ENCODE data around the gene CCND2. TPM values are rescaled to one million over a fixed set of nuclear protein-coding genes. Genes with fewer than 3 reads are reported as not detected.
A peak's percentile ranks its signal among the peaks of the same experiment; 100 is the strongest.

CCND2 gene
- polyA plus RNA-seq, 1 donor from 2014 or later = 11.7 TPM

DNA sequence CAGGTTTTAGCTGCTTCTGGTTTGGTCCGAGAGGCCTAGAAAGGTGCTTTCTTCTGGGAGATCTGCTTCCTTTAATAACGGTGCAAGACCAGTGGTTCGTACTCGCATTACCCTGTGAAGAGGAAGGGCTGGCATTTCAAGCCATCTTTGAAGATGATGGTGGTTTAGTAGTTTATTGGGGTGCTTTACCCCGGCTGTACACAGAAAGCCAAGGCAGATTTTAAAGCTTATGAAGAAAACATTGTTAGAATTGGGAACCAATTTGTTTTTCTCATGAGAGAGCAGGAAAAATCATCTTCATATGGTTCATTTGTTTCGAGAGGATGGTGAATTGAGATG is 3.6 kb downstream of the CCND2 start:
- no peaks in the 10 kb centered on the region for H3K27me3 Mint-ChIP-seq
- peaks cover 12 to 19% (median 16%) of the 10 kb centered on the region in 3 donors for H3K4me1 Mint-ChIP-seq
- H3K36me3 Mint-ChIP-seq = peaks cover 2% of the 10 kb centered on the region

DNA sequence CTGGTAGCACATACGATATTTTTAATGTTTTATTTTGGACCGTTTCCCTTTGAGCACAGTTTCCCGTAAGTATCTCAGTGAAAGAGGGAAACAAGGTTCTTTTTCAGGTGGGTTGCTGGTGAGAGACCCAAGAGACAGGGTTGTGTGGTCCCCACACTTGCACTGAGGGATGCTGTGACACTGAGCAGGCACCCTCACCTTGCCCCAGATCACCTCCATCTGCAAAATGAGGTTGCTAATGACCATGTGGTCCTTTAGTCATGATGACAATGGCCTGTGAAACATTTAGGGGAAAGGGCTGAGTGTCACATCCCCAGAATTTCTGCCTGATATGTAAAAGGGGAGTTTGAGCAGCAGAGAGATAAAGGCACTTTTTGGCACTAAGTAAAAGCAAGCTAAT is 4.3 kb downstream of the CCND2 start:
- H3K4me1 Mint-ChIP-seq = peaks cover 12 to 19% (median 14%) of the 10 kb centered on the region in 3 donors
- peak overlapping the region in 2 of 4 donors; percentile 17 to 23 for H3K4me3 Mint-ChIP-seq
- peak overlapping the region in 1 of 3 donors; percentile 23 for H3K27ac Mint-ChIP-seq
- no peaks in the 10 kb centered on the region for H3K9me3 Mint-ChIP-seq
- peaks cover 2% of the 10 kb centered on the region for H3K36me3 Mint-ChIP-seq
- no peaks in the 10 kb centered on the region for H3K27me3 Mint-ChIP-seq

More for the DNA sequence above, 3.6 kb downstream of the CCND2 start:
- Mint-ChIP-seq H3K9me3 (no peaks in the 10 kb centered on the region), H3K27ac (peak overlapping the region; percentile 46 to 90 (median 55)), H3K4me3 (peak overlapping the region in 3 of 4 donors; percentile 38 to 100 (median 93))

DNA sequence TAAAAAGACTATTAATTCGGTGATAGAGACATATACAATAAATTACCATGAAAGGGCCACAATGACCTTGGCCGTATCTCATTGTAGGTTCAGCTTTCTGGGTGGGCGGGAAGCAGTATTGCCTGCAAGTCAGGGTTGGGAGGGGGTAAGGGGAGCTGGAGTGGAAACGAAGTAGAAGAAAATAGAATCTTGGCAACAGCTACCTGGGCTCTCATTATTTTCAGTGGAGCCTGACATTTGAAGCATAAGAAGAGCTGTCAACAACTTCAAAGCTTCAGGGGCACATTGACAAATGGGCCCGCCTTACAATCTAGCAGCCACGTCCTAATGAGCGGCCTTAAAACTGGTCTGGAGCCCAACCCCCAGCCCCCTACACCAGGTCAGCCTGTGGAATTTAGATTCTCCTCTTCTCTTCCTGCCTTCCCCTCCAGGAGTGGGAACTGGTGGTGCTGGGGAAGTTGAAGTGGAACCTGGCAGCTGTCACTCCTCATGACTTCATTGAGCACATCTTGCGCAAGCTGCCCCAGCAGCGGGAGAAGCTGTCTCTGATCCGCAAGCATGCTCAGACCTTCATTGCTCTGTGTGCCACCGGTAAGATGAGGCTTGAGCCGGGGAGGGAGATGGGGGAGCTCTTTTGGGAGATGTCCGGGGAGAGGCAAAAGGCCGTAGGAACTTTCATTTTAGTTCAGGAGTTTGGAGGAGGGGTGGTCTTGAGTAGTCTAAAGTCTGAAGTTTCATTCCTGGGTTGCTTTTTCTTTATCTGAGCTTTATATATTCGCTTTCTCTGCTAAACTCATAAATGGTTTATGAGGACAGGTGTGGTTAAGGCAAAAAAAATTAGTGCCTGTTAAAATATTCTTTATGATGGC is 5.0 kb downstream of the CCND2 start:
- no peaks in the 10 kb centered on the region for H3K9me3 Mint-ChIP-seq
- peaks cover 7 to 15% (median 10%) of the 10 kb centered on the region in 3 donors for H3K4me1 Mint-ChIP-seq
- H3K27me3 Mint-ChIP-seq = no peaks in the 10 kb centered on the region
- peak overlapping the region in 1 of 4 donors; percentile 54 for H3K4me3 Mint-ChIP-seq
- H3K27ac Mint-ChIP-seq = peak overlapping the region in 2 of 3 donors; percentile 23 to 32
- peaks cover 2% of the 10 kb centered on the region for H3K36me3 Mint-ChIP-seq

DNA sequence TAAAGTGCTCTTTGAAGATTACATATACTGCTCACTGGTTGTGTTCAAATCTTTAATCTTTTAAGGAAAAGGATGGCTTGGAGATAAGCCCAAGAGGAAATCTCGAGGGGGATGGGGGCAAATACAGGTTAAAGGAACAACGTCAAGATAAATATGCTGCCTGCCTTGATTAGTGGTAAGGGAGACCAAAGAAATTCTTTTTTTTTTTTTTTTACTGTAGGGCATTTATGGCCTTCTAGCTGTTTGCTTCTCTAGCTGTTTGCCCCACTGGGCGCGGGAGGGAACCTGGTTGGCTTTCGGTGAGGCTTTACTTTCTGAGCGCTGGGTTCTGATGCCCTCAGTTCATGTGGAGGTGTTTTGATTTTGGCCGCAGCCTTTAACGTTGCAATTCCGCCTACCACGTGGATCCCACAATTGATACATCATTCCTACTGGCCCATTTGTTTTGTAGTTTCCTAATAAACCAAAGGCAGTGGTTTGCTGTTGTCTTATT is 5.7 kb downstream of the CCND2 start:
- H3K27ac Mint-ChIP-seq = peak overlapping the region in 1 of 3 donors; percentile 43
- peaks cover 7 to 20% (median 10%) of the 10 kb centered on the region in 3 donors for H3K4me1 Mint-ChIP-seq
- no peaks in the 10 kb centered on the region for H3K9me3 Mint-ChIP-seq
- H3K4me3 Mint-ChIP-seq = peak overlapping the region in 1 of 4 donors; percentile 54
- peaks cover 2% of the 10 kb centered on the region for H3K36me3 Mint-ChIP-seq
- H3K27me3 Mint-ChIP-seq = no peaks in the 10 kb centered on the region

DNA sequence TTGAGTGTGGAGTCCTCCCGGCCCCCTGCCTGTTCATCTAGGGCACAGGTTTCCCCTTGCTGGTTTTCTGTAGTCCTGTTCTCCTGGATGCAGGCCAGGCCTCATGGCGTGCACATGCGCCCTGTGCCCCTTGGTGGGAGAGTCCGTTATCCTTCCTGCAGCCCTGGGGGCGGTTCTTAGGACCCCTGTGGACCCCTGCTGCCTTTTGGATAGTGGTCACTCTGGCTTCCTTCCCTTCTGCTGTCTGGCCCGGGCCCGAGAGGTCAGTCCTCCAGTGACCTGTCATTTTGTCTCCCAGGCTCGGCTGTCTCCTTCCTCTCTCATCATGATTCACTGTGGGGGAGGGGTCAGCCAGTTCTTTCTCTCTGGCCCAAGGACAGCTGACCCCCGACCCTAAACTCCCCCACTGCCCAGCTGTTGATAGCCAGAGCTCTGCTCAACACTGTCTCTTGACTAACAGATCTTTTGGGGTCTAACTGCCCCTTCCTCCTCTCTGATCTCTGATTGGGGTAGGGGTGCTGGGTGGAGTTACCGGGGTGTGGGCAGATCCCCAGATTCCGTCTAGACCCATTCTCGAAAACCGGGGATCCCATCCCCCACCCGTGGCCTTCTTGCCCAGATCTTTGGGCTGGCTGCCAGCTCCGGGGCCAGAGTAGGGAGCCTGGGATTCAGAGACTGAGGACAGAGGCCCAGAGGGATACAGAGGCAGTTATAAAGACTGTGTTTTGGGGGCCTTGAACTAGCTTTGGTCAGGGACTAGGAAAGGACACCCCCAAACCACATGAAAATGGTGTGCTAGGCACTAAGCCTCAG is 7.0 kb downstream of the CCND2 start:
- H3K4me3 Mint-ChIP-seq = no peak overlapping the region
- peak overlapping the region in 1 of 3 donors; percentile 46 for H3K27ac Mint-ChIP-seq
- H3K36me3 Mint-ChIP-seq = peaks cover 2% of the 10 kb centered on the region
- peaks cover 7 to 24% (median 12%) of the 10 kb centered on the region in 3 donors for H3K4me1 Mint-ChIP-seq
- H3K27me3 Mint-ChIP-seq = no peaks in the 10 kb centered on the region
- no peaks in the 10 kb centered on the region for H3K9me3 Mint-ChIP-seq

DNA sequence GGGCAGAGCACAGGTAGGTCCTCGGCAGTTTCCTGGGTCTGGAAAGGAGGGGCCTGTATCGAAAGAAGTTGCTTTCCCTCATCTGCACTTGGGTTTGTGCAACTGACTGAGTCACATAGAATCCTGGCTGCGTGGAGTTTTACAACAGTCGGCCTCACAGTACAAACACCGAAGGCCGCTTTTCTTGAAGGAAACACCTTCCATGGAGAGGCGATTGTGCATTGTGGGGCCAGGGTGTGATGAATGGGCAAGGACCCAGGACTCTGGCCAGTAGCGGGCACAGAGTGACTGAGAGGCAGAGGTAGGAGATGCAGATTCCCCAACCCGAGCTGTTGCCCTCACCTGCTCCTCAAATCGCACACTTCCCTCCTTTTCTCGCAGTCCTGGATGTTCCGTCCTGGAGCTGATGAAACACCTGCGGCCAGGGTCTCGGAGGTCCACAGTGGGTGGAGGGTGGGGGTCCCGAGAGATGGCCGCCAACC is 7.7 kb downstream of the CCND2 start:
- H3K9me3 Mint-ChIP-seq = no peaks in the 10 kb centered on the region
- H3K27me3 Mint-ChIP-seq = no peaks in the 10 kb centered on the region
- H3K4me1 Mint-ChIP-seq = peaks cover 11 to 26% (median 17%) of the 10 kb centered on the region in 3 donors
- H3K4me3 Mint-ChIP-seq = peak overlapping the region in 1 of 4 donors; percentile 37
- peaks cover 2% of the 10 kb centered on the region for H3K36me3 Mint-ChIP-seq
- peak overlapping the region in 1 of 3 donors; percentile 39 for H3K27ac Mint-ChIP-seq

DNA sequence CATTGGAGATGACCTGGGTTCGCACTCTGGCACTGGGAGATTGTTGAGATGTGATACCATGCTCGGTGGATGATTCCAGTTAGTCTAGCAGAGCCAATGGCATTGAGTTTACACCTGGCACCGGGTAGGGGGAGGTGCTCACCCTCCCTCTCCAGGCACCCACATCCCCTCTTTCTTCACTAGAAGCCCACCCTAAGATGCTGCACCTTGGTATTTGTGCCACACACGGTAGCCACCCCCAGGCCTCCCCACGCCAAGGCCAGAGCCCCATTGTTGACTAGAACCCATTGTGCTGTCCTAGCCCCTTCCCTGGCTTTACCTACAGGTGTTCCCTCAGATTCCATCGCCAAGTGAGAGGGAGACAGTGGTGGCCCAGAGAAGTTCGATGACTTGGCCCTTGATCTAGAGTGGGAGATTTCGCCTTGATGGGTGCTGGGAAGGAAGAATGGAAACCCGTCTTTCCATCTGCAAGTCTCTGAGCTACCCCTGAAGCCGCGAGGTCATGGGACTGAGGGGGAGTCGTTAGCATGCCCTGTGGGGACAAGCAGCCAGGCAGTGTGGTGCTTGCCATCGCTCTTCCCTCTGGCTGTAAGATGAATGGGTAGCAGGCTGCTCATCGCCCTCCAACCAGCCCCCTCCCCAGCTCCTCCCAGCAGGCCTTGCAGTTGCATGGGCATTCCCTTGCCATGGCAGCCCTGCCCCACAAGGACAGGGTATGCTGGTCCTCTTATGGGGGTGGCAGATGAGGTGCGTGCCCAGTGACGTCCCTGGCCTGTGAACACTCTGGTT is 8.7 kb downstream of the CCND2 start:
- peaks cover 2% of the 10 kb centered on the region for H3K36me3 Mint-ChIP-seq
- H3K9me3 Mint-ChIP-seq = no peaks in the 10 kb centered on the region
- H3K27me3 Mint-ChIP-seq = no peaks in the 10 kb centered on the region
- no peak overlapping the region for H3K27ac Mint-ChIP-seq
- no peak overlapping the region for H3K4me3 Mint-ChIP-seq
- H3K4me1 Mint-ChIP-seq = peaks cover 6 to 21% (median 9%) of the 10 kb centered on the region in 3 donors

DNA sequence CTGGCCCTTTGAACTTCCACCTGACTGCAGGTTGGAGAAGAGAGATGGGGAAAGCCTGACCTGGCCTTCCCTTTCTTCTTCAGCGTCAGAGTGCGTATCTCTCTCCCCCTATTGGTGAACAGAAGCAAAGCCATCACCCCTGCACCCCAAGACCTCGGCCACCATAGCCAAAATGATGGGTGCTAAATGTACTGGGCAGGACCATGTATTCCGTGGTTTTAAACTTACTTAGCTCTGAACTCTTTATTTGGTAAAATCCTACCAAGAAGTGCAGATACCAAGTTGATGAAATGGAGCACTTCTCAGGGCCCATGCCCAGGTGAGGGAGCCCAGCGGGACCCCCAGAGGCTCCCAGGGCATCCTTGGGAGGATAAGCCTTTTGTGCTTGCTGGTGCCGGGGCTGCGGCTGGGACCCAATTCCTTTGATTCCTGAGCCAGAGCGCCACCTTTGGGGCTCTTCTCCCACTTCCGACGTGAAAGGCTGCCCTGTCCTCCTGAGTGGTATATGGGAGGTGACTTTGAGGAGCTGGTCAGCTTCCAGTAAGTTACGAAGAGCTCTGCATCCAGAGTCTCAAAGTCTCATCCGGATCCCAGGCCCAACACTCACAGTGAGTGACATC is 9.4 kb downstream of the CCND2 start:
- Mint-ChIP-seq H3K36me3 (no peaks in the 10 kb centered on the region), H3K9me3 (no peaks in the 10 kb centered on the region), H3K27me3 (no peaks in the 10 kb centered on the region), H3K4me3 (no peak overlapping the region), H3K4me1 (peaks cover 6 to 22% (median 10%) of the 10 kb centered on the region in 3 donors), H3K27ac (peak overlapping the region in 2 of 3 donors; percentile 16 to 32)

DNA sequence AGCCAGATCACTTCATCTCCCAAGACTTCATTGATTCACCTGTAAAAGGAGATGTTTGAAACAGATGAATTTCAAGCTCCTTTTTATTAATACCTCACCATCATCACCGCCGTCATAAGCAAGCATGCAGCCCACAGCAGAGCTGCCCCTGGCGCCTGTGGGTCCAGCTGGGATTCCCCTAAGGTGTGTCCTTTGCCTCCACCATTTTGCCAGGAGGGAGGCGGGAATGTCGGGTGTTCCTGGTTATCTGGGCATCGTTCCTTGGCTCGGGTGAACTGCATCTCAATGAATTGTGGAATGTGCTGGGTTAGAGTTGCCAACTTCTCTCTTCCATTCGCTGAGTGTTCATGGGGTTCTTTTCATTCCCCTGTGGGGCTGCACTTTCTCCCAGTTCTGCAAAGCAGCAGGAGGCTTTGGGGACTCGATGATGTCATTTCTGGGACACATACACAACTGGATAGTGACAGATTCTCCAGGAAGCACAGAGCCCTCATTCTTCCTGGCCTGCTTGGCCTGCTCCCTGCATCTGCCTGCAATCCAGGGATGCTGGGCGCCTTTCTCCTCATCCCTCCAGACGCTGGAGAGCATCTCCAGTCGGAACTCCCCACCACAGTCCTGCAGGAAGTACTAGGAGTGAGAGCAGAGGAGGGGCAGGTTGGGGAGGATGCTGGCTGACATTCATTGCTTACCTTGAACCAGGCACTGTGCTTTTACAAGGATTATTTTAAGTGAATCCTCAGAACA is 10.1 kb downstream of the CCND2 start:
- Mint-ChIP-seq H3K27me3 (no peaks in the 10 kb centered on the region), H3K36me3 (no peaks in the 10 kb centered on the region), H3K9me3 (no peaks in the 10 kb centered on the region), H3K27ac (peak overlapping the region in 2 of 3 donors; percentile 16 to 32), H3K4me3 (no peak overlapping the region), H3K4me1 (peaks cover 6 to 26% (median 15%) of the 10 kb centered on the region in 3 donors)

DNA sequence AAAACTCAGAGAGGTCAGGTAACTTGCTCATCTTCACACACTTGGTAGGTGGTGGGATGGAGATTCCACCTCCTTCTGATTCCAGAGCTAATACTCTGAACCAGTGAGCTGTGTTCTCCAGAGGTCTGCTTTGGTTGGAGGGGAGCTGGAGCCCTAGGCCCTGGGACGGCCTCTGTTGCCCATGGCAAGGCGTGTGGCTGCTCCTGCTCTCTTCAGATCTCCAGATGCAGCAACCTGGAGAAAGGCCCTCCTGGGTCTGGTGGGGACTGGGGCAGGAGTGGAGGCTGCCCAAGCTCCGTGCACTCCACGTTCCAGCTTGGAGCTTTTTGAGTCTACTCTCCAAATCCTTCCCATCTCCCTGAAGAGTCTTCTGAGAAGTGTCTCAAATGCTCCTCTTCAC is 10.7 kb downstream of the CCND2 start:
- H3K4me1 Mint-ChIP-seq = peaks cover 6 to 31% (median 18%) of the 10 kb centered on the region in 3 donors

DNA sequence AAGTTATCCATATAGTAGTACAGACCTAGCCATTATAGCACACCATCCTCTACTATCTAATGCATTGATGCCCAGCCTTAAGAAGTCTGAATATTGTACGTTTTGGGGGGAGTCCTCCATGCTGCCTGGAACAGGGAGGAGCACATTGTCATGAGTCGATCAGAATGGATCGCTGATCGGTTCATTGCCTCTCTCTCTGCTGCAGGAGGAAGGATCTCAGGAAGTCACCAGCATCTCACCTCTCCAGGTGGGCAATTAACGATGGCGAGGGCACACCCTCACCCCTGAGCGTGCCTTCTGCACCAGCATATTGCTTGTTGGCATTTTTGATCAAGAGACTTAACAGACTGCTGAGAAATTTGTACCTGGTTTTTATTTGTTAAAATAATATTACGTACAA is 11.5 kb downstream of the CCND2 start:
- Mint-ChIP-seq H3K27me3 (no peaks in the 10 kb centered on the region), H3K36me3 (peaks cover 3% of the 10 kb centered on the region), H3K9me3 (no peaks in the 10 kb centered on the region), H3K27ac (peak overlapping the region in 2 of 3 donors; percentile 14 to 59), H3K4me1 (peaks cover 6 to 33% (median 18%) of the 10 kb centered on the region in 3 donors), H3K4me3 (peak overlapping the region in 1 of 4 donors; percentile 26)

More for the DNA sequence above, 10.7 kb downstream of the CCND2 start:
- Mint-ChIP-seq H3K9me3 (no peaks in the 10 kb centered on the region), H3K36me3 (peaks cover under 1% of the 10 kb centered on the region), H3K4me3 (no peak overlapping the region), H3K27me3 (no peaks in the 10 kb centered on the region), H3K27ac (no peak overlapping the region)

DNA sequence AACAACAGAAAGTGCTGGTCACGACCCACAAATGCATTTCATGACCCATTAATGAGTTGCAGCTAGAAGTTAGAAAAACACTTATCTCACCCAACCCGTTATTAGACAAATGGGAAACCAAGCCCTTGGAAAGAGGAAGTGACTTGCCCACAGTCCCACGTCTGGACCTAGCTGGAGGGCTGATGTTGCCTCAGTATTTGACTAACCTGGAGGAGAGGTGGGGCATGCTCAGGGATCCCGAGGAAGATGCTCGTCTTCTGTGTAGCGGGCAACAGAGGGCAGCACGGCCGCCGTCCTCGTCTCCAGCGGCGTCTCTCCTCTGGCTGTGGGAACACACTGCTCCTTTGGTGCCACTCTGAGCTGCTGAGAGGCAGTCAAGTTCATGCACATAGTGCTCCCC is 12.7 kb downstream of the CCND2 start:
- H3K4me3 Mint-ChIP-seq = no peak overlapping the region
- H3K36me3 Mint-ChIP-seq = peaks cover 3% of the 10 kb centered on the region
- H3K9me3 Mint-ChIP-seq = no peaks in the 10 kb centered on the region
- H3K27me3 Mint-ChIP-seq = no peaks in the 10 kb centered on the region
- H3K4me1 Mint-ChIP-seq = peaks cover 6 to 31% (median 18%) of the 10 kb centered on the region in 3 donors
- peak overlapping the region in 2 of 3 donors; percentile 44 to 76 for H3K27ac Mint-ChIP-seq

DNA sequence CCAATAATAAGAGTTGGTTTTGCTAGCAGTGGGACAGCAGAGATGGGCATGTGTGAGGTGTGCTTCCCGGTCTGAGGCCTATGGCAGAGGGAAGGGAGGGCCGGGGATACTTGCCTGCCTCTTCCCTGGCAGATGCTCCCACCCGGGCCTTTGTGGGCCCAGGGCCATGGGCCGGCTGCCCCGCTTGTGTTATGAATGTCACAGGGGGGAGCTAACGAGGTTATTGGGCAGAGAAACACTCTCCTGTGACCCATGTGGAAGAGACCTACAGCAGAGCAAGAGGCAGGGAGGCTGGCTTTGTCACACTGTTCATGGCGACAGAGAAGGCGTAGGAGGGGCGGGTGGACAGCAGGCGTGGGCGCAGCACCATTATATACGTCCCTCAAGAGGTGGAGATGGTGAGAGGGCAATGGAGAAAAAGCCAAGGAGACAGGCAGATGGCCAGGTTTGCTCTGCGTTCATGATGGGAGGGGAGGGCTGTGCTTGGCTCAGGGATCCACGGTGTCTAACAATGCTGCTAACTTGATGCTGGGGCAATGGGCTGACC is 13.3 kb downstream of the CCND2 start:
- peaks cover 3% of the 10 kb centered on the region for H3K36me3 Mint-ChIP-seq
- H3K27ac Mint-ChIP-seq = peak overlapping the region in 2 of 3 donors; percentile 27 to 76
- H3K9me3 Mint-ChIP-seq = no peaks in the 10 kb centered on the region
- no peak overlapping the region for H3K4me3 Mint-ChIP-seq
- no peaks in the 10 kb centered on the region for H3K27me3 Mint-ChIP-seq
- peaks cover 6 to 31% (median 18%) of the 10 kb centered on the region in 3 donors for H3K4me1 Mint-ChIP-seq
